H9 (cell line): Measurements from ENCODE around the gene TDRD9. TPM values are rescaled to one million over a fixed set of nuclear protein-coding genes. Genes with fewer than 3 reads are reported as not detected.

Experiments used
- DNase-seq: peaks from one replicate; pipeline ENCODE4 v3.0.0-alpha.2; 2017
- H2AFZ ChIP-seq: one replicate; pipeline ENCODE4 v1.6.1; 2013; ENCODE audit warnings: mild to moderate bottlenecking, low read length, control low read depth, moderate library complexity
- H2AK5ac ChIP-seq: 2 replicates; pipeline ENCODE4 v1.6.1; 2013; ENCODE audit warnings: low read length, control low read depth, mixed read lengths; ENCODE audit not compliant: insufficient read length
- H2BK120ac ChIP-seq: one replicate; pipeline ENCODE4 v1.6.1; 2013; ENCODE audit warnings: low read depth, mild to moderate bottlenecking, low read length, control low read depth, inconsistent platforms; ENCODE audit not compliant: poor library complexity, severe bottlenecking
- H2BK12ac ChIP-seq: 2 replicates; pipeline ENCODE4 v1.6.1; 2013; ENCODE audit warnings: low read length, control low read depth, mixed read lengths, low read depth; ENCODE audit not compliant: insufficient read length
- H2BK15ac ChIP-seq: 2 replicates; pipeline ENCODE4 v1.6.1; 2013; ENCODE audit warnings: low read depth, low read length, control low read depth
- H2BK20ac ChIP-seq: one replicate; pipeline ENCODE4 v1.6.1; 2013; ENCODE audit warnings: low read depth, mild to moderate bottlenecking, low read length, control low read depth, inconsistent platforms; ENCODE audit not compliant: poor library complexity, severe bottlenecking
- H2BK5ac ChIP-seq: 2 replicates; pipeline ENCODE4 v1.6.1; 2013; ENCODE audit warnings: low read length, control low read depth, mixed read lengths; ENCODE audit not compliant: insufficient read length
- H3K14ac ChIP-seq: 2 replicates; pipeline ENCODE4 v1.6.1; 2013; ENCODE audit warnings: low read length, control low read depth; ENCODE audit not compliant: insufficient read depth
- H3K18ac ChIP-seq: 2 replicates; pipeline ENCODE4 v1.6.1; 2013; ENCODE audit warnings: low read depth, mild to moderate bottlenecking, mixed read lengths, low read length, control low read depth; ENCODE audit not compliant: insufficient read length
- H3K23ac ChIP-seq: 2 replicates; pipeline ENCODE4 v1.6.1; 2013; ENCODE audit warnings: low read length, control low read depth, mixed read lengths, low read depth; ENCODE audit not compliant: insufficient read length
- H3K23me2 ChIP-seq: 2 replicates; pipeline ENCODE4 v1.6.1; 2013; ENCODE audit warnings: low read depth, mild to moderate bottlenecking, mixed read lengths, low read length, control low read depth; ENCODE audit not compliant: insufficient read length, poor library complexity, severe bottlenecking
- H3K27ac ChIP-seq: 2 replicates; pipeline ENCODE4 v1.5.1; 2013; ENCODE audit warnings: low read length, control low read depth, mixed read lengths, low read depth; ENCODE audit not compliant: insufficient read length
- H3K27me3 ChIP-seq: 2 replicates; pipeline ENCODE4 v1.6.1; 2013; ENCODE audit warnings: low read length, control low read depth, inconsistent platforms; ENCODE audit not compliant: insufficient read depth
- H3K4ac ChIP-seq: 2 replicates; pipeline ENCODE4 v1.6.1; 2013; ENCODE audit warnings: low read depth, mild to moderate bottlenecking, control low read depth, inconsistent platforms, low read length, moderate library complexity
- H3K4me1 ChIP-seq: 2 replicates; pipeline ENCODE4 v1.6.1; 2013; ENCODE audit warnings: low read length, control low read depth, inconsistent platforms; ENCODE audit not compliant: insufficient read depth
- H3K4me2 ChIP-seq: 2 replicates; pipeline ENCODE4 v1.6.1; 2013; ENCODE audit warnings: low read length, control low read depth, mixed read lengths; ENCODE audit not compliant: insufficient read length, insufficient read depth
- H3K56ac ChIP-seq: 2 replicates; pipeline ENCODE4 v1.6.1; 2013; ENCODE audit warnings: low read depth, mild to moderate bottlenecking, mixed read lengths, low read length, control low read depth; ENCODE audit not compliant: insufficient read length
- H3K79me1 ChIP-seq: 2 replicates; pipeline ENCODE4 v1.6.1; 2013; ENCODE audit warnings: low read depth, mild to moderate bottlenecking, moderate library complexity, low read length, control low read depth, inconsistent platforms; ENCODE audit not compliant: insufficient read depth, poor library complexity, severe bottlenecking
- H3K79me2 ChIP-seq: 2 replicates; pipeline ENCODE4 v1.6.1; 2013; ENCODE audit warnings: low read length, control low read depth, inconsistent platforms; ENCODE audit not compliant: insufficient read depth
- H3K9ac ChIP-seq: 2 replicates; pipeline ENCODE4 v1.6.1; 2013; ENCODE audit warnings: low read length, control low read depth, mixed read lengths; ENCODE audit not compliant: insufficient read length; ENCODE audit errors: extremely low read depth
- H3K9me3 ChIP-seq: one replicate; pipeline ENCODE4 v1.6.1; 2013; ENCODE audit warnings: low read depth, low read length, inconsistent platforms; ENCODE audit not compliant: control insufficient read depth
- H3T11ph ChIP-seq: one replicate; pipeline ENCODE4 v1.6.1; 2013; ENCODE audit warnings: mild to moderate bottlenecking, low read length, control low read depth, inconsistent platforms
- H4K20me1 ChIP-seq: one replicate; pipeline ENCODE4 v1.6.1; 2013; ENCODE audit not compliant: control insufficient read depth, insufficient read length, insufficient read depth
- H4K5ac ChIP-seq: 2 replicates; pipeline ENCODE4 v1.6.1; 2013; ENCODE audit warnings: low read depth, mild to moderate bottlenecking, mixed read lengths, low read length, control low read depth; ENCODE audit not compliant: insufficient read length
- H4K8ac ChIP-seq: replicated peaks from 2 replicates; pipeline ENCODE4 v1.6.1; 2013; ENCODE audit warnings: low read length, control low read depth, mixed read lengths, low read depth; ENCODE audit not compliant: insufficient read length
- H4K91ac ChIP-seq: 2 replicates; pipeline ENCODE4 v1.6.1; 2013; ENCODE audit warnings: low read depth, mild to moderate bottlenecking, moderate library complexity, mixed read lengths, low read length, control low read depth; ENCODE audit not compliant: insufficient read length
- H3K27ac Mint-ChIP-seq, 3 experiments: 2 replicates in 2 of 3; 3 replicates in 1 of 3; pipeline ENCODE4 v1.8.0; 2020 to 2021; ENCODE audit warnings: mixed read lengths in 3 of 3, mild to moderate bottlenecking in 1 of 3, moderate library complexity in 1 of 3
- H3K27me3 Mint-ChIP-seq: 2 replicates; pipeline ENCODE4 v1.8.0; 2021; ENCODE audit warnings: low read depth, mild to moderate bottlenecking, moderate library complexity, mixed read lengths
- H3K36me3 Mint-ChIP-seq, 3 experiments: 2 replicates in 2 of 3; 3 replicates in 1 of 3; pipeline ENCODE4 v1.8.0; 2020 to 2021; ENCODE audit warnings: low read depth in 3 of 3, mixed read lengths in 3 of 3; ENCODE audit not compliant: insufficient read depth in 1 of 3
- H3K4me1 Mint-ChIP-seq, 2 experiments: 2 replicates each; pipeline ENCODE4 v1.8.0; 2020; ENCODE audit warnings: mixed read lengths in 2 of 2
- H3K4me3 Mint-ChIP-seq, 2 experiments: 2 replicates in 1 of 2; 3 replicates in 1 of 2; pipeline ENCODE4 v1.8.0; 2020 to 2021; ENCODE audit warnings: mild to moderate bottlenecking in 2 of 2, mixed read lengths in 2 of 2, moderate library complexity in 1 of 2
- H3K9me3 Mint-ChIP-seq, 2 experiments: 2 replicates in 1 of 2; 3 replicates in 1 of 2; pipeline ENCODE4 v1.8.0; 2020; ENCODE audit warnings: mild to moderate bottlenecking in 2 of 2, mixed read lengths in 2 of 2, moderate library complexity in 1 of 2
- CTCF ChIP-seq: fragments of 200-600 bp; sonication (generic); conservative IDR thresholded peaks from 3 replicates; pipeline ENCODE4 v1.8.0; 2021; ENCODE audit warnings: antibody characterized with exemption, mild to moderate bottlenecking
- WGBS: extraction: QIAGEN DNeasy Blood & Tissue Kit; methylation state at CpG from one replicate; pipeline ENCODE4 v1.1.7; 2013; ENCODE audit warnings: missing lambda C conversion rate, low lambda C conversion rate, mixed read lengths; ENCODE audit not compliant: insufficient read length; ENCODE audit errors: extremely low coverage; 5-methylcytosine and 5-hydroxymethylcytosine counted together
- total RNA-seq: library from RNA; stranded (reverse); gene quantifications from 2 replicates; pipeline ENCODE4 v1.2.1, GENCODE V29; 2021

Gene TDRD9
- total RNA-seq, 1 experiment from 2014 or later, result not detected

GRCh38 chr14:103994535-103995184, 66.4 kb downstream of the TDRD9 start:
- Histone ChIP-seq H2AK5ac (no peak overlapping the region), H2AFZ (no peak overlapping the region), H3K23me2 (no peaks in the 10 kb centered on the region), H3K27me3 (no peaks in the 10 kb centered on the region), H2BK20ac (no peak overlapping the region), H3K9me3 (no peaks in the 10 kb centered on the region), H3K56ac (no peak overlapping the region), H3K79me1 (no peaks in the 10 kb centered on the region), H3K4me2 (no peak overlapping the region), H3T11ph (no peak overlapping the region), H3K4ac (no peak overlapping the region), H4K5ac (no peak overlapping the region), H4K91ac (no peak overlapping the region), H4K8ac (no peak overlapping the region), H3K18ac (no peak overlapping the region), H3K79me2 (no peaks in the 10 kb centered on the region), H3K27ac (no peak overlapping the region), H2BK15ac (no peak overlapping the region), H2BK5ac (no peak overlapping the region), H3K23ac (no peak overlapping the region), H3K4me1 (no peaks in the 10 kb centered on the region), H3K14ac (no peak overlapping the region), H2BK12ac (no peak overlapping the region), H2BK120ac (no peak overlapping the region), H4K20me1 (no peaks in the 10 kb centered on the region), H3K9ac (no peak overlapping the region)
- Mint-ChIP-seq H3K4me1 (peaks cover 3 to 9% of the 10 kb centered on the region in 2 experiments; a peak in 3 of 4 replicates), H3K27ac (no peak overlapping the region; a peak in 1 of 7 replicates), H3K27me3 (no peaks in the 10 kb centered on the region), H3K4me3 (no peak overlapping the region), H3K9me3 (peaks cover 4 to 9% of the 10 kb centered on the region in 2 experiments; a peak in 4 of 5 replicates), H3K36me3 (peaks cover 0 to 2% (median 0%) of the 10 kb centered on the region in 3 experiments; a peak in 2 of 7 replicates)
- DNase-seq, result no peak
- no CpG with 5 or more reads among the region's 5 CpGs for WGBS
- no peak for TF ChIP-seq CTCF
